ENCODE results near the gene CD80.

GRCh38 chr3:119608405-119609000 is 49.1 kb upstream of the CD80 start:
- TF ChIP-seq, protein P1, sequence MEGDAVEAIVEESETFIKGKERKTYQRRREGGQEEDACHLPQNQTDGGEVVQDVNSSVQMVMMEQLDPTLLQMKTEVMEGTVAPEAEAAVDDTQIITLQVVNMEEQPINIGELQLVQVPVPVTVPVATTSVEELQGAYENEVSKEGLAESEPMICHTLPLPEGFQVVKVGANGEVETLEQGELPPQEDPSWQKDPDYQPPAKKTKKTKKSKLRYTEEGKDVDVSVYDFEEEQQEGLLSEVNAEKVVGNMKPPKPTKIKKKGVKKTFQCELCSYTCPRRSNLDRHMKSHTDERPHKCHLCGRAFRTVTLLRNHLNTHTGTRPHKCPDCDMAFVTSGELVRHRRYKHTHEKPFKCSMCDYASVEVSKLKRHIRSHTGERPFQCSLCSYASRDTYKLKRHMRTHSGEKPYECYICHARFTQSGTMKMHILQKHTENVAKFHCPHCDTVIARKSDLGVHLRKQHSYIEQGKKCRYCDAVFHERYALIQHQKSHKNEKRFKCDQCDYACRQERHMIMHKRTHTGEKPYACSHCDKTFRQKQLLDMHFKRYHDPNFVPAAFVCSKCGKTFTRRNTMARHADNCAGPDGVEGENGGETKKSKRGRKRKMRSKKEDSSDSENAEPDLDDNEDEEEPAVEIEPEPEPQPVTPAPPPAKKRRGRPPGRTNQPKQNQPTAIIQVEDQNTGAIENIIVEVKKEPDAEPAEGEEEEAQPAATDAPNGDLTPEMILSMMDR (IDR thresholded peaks at IDR 0.05; ENCODE audit: low read depth, low read length) = no peak
- no peak for TF ChIP-seq EZH2phosphoT487 (IDR thresholded peaks at IDR 0.05; ENCODE audit: low read depth)

All from OCI-LY3 (cell line).